ENCODE measurements around the gene LMF1. TPM values are rescaled to one million over a fixed set of nuclear protein-coding genes. Genes with fewer than 3 reads are reported as not detected.

The LMF1 gene
- total and polyA plus RNA-seq, 2 of the 13 experiments (the other 11 are each of a cell fraction or from before 2014, with no cell fraction given) = 6.8 to 8.5 TPM

- TF ChIP-seq STAT6 (CRISPR knock-in tag; IDR thresholded peaks at IDR 0.05; ENCODE audit: borderline replicate concordance) (no peak), ZNF737 (CRISPR knock-in tag; IDR thresholded peaks at IDR 0.05; ENCODE audit: borderline replicate concordance) (no peak), ZBTB42 (CRISPR knock-in tag; IDR thresholded peaks at IDR 0.05) (0 out of 2 replicates have a peak, but pooled peaks have one; percentile 23), ZBTB25 (CRISPR knock-in tag; IDR thresholded peaks at IDR 0.05) (0 out of 2 replicates have a peak, but pooled peaks have one; percentile 22), SNRNP70 (IDR thresholded peaks at IDR 0.05; ENCODE audit: low read depth, low read length) (no peak), HNRNPL (IDR thresholded peaks at IDR 0.05; ENCODE audit: low read depth, low read length) (peak; percentile 95), ZNF580 (CRISPR knock-in tag; IDR thresholded peaks at IDR 0.05; ENCODE audit: borderline replicate concordance, low read depth) (no peak), PHF8 (CRISPR knock-in tag; IDR thresholded peaks at IDR 0.05) (peak; percentile 77; the same call in 1 of the 2 replicates), ZNF280D (CRISPR knock-in tag; IDR thresholded peaks at IDR 0.05) (0 out of 2 replicates have a peak, but pooled peaks have one; percentile 31), ZNF451 (CRISPR knock-in tag; IDR thresholded peaks at IDR 0.05) (0 out of 2 replicates have a peak, but pooled peaks have one; percentile 40), DMTF1 (CRISPR knock-in tag; IDR thresholded peaks at IDR 0.05) (no peak), PCBP1 (IDR thresholded peaks at IDR 0.05; ENCODE audit: borderline replicate concordance, low read depth, low read length) (0 out of 2 replicates have a peak, but pooled peaks have one; percentile 21), ZNF234 (CRISPR knock-in tag; conservative IDR thresholded peaks at IDR 0.05) (no peak), ZKSCAN8 (CRISPR knock-in tag; IDR thresholded peaks at IDR 0.05; ENCODE audit: borderline replicate concordance) (peak; percentile 50; the same call in 1 of the 2 replicates)
- TF ChIP-seq, protein P1, sequence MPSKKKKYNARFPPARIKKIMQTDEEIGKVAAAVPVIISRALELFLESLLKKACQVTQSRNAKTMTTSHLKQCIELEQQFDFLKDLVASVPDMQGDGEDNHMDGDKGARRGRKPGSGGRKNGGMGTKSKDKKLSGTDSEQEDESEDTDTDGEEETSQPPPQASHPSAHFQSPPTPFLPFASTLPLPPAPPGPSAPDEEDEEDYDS (CRISPR knock-in tag; IDR thresholded peaks at IDR 0.05) = 0 out of 2 replicates have a peak, but pooled peaks have one; percentile 33
Measured at GRCh38 chr16:972316-973002, 1.7 kb upstream of the LMF1 start (continued).

All from HepG2 (cell line).